Measurements from ENCODE around the gene C9orf78.
A peak's percentile ranks its signal among the peaks of the same experiment; 100 is the strongest.

Gene C9orf78

DNA sequence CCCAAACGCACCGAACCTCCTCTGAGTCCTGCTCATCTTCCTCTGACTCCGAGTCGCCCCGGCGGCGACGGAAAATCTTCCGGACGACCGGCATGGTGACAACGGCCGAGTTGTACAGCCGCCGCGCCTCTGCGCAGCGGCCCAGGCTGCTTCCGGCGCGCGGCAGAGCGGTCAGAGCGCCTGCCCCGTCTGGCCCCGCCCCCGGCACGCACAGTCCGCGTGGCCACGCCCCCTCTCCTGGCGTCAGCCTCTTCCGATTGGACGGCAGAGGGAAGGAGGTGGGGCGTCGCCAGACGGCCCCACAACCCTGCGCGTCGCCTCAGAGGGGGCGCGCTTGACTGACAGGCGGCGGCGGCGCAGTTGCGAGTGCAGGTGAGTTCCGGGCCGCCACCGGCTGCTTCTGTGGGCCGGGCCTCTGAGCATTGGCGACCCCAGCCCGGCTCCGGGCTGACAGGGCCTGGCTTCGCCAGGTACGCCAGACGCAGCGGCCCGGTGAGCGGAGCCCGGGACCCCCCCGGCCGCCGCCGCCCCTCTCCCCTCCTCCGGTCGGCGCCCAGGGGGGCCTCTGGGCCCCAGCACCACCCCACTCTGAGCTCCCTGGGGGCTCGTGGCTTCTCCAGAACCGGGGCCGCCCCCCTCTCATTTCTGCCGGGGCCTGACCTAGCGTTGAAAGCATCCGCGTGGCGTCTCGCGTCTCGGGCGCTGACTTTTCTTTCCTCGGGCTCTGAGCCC, at the start of gene C9orf78, which contains the start of gene USP20:
TSS of gene C9orf78 (minus strand) at position 148 of the 732 bp plus-strand sequence. CDS start at position 94, 54 bp downstream.
TSS of gene USP20 (plus strand) at position 331 of the 732 bp plus-strand sequence. CDS start 17,098 bp downstream, outside the sequence.
- peak; percentile 95 for DNase-seq

GRCh38 chr9:129884220-129885017, 49.3 kb upstream of the C9orf78 start:
- peak; percentile 93 for DNase-seq

GRCh38 chr9:129881547-129882324, 46.7 kb upstream of the C9orf78 start:
- DNase-seq: no peak

DNA sequence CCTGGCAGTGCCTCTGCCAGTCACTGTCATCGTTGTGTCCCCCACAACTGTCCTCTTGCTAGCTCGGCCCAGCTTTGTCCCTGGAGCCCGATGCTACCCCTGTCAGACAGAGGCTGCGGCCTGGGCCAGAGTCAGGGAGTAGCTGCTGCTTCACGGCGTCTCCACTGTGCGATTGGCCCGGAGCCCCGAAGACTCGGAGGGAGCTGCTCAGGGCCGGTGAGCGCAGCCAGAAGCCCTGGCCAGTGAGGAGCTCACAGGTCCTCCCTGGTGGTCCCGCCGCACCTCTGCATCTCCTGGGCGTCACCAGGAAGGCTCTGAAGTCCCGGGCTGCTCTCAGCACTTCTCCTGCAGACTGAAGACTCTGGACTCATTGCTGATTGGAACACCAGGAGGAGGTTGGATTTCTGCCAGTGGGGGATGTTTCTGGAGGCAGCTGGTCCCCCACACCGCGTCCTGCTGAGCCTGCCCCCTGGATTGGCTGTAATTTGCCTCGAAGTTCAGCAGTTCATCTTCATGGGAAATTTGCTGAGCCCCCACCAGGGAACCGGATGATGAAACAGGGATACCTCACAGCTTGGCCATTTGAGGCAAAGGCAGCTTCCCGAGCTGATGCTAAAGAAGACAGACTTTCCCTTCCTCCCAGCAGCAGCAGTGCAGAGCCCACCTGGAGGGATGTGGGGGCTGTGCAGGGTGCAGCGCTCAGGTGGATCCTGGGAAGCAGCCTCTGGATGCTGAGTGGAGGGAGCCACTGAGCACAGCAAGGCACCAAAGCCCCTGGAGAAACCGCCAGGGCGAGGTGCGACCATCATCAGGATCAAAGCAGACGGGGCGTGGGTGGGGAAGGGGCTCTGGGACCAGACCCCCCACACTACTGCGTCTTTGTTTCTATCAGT, 45.8 kb upstream of the C9orf78 start:
- DNase-seq: no peak

DNA sequence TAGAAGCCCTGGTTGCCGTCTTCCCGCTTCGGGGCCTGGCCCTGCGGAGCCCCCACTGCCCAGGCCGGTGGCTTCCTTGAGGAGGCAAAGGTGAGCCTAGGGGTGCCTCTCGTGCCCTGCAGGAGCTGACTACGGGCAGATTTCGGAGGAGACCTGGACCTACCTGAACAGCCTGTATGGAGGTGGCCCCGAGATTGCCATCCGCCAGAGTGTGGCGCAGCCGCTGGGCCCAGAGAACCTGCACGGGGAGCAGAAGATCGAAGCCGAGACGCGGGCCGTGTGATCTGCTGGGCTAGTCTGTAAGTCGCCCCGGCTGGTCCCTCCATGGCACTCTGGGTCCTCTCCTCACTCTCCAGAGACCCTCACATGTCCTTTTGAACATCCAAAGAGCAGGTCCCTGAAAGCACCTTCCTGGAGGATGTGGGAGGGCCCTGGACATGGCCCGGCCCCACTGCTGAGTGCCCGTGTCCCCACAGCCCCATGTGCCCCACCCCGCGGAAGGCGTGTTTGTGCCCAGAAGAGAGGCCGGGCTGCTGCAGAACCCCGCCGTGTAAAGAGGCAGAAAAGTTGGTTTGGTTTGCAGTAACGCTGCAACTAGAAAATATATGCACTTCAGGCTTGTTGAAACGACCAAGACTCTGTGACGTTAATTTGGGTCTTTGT, 45.0 kb upstream of the C9orf78 start:
- DNase-seq: no peak

- no peak for DNase-seq
Measured at GRCh38 chr9:129879103-129879699, 44.1 kb upstream of the C9orf78 start.

DNA sequence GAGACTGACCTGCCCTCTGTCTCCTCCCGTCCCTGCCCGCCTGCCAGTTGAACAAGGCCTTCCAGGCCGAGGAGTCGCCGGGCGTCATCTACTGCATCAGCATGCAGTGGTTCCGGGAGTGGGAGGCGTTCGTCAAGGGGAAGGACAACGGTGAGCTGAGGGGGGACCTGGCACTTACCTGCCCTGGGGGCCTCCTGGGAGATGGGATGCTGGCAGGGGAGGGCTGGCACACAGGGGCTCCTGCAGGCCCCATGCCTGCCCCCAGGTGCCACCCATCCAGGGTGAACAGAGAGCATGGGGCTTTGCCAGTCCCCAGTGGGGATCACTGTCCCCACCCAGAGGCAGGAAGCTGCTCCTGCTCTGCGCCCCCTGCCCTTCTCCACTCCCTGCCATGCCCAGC, 43.2 kb upstream of the C9orf78 start:
- no peak for DNase-seq

DNA sequence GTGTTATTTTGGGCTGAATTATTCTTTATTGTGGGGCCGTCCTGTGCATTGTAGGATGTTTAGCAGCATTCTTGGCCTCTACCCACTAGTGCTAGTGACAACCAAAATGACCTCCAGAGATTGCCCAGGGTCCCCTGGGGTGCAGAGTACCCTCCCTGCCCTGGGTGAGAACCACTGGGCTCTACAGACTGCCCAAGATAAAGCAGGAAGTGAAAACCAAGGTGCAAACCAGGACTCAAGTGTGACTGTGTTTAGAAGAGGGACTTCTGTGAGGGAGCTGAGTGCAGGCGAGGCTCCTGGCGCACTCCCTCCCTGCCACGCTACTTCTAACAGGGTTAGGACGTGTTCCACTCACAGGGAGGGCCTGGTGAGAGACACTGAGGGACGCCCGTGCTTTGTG, 41.7 kb upstream of the C9orf78 start:
- DNase-seq: no peak

DNA sequence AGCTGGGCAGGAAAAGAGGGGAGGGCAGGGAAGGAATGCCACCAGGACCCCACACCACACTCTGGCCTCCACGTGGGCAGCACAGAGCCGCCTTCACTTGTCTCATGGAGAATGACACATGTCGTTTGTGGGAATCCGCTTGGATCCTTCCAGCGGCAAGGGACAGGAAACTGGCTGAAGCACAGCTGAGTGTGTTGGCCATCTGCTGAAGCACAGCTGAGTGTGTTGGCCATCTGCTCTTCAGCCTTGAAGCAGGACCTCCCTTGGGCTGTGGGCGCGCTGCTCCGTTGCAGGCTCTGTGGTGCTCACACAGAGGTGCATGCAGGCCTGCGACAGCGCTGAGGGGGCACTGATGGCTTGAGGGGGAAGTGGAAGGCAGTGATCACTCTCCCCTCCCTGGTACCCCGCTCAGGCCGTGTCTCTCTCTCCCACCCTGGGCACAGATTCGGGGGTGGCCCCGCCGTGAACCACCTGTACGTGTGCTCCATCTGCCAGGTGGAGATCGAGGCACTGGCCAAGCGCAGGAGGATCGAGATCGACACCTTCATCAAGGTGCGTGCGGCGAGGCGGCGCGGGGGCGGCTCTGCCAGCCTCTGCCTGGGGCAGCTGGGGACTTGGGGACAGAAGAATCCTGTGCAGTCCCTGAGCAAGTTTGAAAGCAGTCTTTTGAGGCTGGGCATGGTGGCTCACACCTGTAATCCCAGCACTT, 40.8 kb upstream of the C9orf78 start:
- no peak for DNase-seq

DNA sequence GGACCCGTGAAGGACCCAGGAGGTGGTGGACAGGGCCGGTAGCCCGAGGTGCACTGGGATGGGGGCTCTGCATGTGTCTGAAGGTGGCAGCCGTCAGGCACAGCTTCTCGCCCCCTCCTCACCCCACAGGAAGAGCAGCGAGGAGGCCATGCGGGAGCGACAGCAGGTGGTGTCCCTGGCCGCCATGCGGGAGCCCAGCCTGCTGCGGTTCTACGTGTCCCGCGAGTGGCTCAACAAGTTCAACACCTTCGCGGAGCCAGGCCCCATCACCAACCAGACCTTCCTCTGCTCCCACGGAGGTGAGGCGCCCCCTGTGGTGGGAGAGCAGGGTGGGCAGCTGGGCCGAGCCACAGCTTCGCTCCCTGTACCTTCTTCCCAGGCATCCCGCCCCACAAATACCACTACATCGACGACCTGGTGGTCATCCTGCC, 40.1 kb upstream of the C9orf78 start:
- DNase-seq: no peak

DNA sequence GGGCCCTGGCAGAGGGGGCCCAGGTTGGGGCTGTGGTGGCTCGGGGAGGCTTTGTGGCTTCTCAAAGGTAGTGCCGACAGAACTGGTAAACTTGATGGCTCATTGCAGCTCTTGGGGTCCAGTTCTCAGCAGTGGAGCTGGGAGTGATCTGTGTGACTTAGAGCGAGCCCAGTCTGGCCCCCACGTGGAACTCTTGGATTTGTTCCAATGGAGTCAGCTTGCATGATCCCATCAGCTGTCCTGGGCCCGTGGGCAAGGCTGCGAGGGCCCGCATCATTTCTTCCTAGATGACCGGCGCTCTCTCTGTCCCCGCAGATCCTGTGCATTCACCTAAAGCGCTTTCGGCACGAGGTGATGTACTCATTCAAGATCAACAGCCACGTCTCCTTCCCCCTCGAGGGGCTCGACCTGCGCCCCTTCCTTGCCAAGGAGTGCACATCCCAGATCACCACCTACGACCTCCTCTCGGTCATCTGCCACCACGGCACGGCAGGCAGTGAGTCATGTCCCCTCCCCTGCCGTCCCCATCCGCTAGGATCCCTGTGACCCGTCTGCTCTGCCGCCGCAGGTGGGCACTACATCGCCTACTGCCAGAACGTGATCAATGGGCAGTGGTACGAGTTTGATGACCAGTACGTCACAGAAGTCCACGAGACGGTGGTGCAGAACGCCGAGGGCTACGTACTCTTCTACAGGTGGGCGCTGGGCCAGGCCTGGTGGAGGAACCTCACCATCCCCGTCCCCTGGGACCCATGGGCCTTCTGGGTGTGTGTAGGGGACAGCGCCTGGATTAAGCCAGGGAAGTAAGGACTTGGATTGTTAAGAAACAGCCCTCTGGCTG, 39.4 kb upstream of the C9orf78 start:
- DNase-seq: no peak

DNA sequence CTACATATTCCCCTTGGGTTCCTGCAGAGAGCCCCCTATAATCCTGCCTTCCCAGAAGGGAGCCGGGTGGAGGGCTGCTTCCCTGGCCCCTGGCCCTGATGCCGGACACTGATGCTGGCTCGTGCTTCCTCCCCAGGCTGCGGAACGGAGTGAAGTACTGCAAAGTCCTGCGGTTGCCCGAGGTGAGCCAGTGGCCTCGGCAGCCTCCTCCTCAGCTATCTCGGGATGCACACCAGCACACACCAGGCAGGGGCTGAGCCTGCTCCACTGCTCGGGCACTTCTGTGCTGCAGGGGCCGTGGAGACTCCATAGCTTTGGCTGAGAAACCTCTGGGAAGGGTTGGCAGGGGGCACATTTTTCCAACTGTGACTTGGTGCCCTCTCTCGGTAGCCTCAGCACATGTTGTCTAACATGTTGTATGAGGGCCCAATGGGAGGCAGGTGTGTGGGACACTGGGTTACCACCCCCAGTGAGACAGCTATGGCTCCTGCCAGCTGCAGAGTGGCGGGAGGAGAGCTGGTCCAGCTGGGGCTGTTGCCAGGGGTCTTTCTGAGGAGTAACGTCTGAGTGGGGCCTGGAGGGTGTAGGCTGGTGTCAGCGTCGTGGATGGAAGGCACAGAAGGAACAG, 38.6 kb upstream of the C9orf78 start:
- DNase-seq: no peak

DNA sequence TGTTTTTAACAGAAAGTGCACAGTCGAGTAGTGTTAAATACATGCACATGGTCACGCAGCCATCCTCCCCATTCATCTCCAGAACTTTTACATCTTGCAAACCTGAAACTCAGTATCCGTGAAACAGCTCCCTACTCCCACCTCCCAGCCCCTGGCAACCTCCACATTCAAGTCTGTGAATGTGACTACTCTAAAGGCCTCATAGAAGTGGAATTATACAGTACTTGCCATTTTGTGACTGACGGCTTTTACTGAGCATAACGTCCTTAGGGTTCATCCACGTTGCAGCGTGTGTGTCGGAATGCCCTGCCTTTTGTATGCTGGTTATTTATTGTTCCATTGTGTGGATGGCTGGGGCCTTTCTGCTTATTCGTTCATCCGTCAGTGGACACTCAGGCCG, 36.0 kb upstream of the C9orf78 start:
- no peak for DNase-seq

- no peak for DNase-seq
Measured at GRCh38 chr9:129869585-129870501, 34.8 kb upstream of the C9orf78 start.

- DNase-seq: peak; percentile 96
Measured at GRCh38 chr9:129868872-129869486, 33.9 kb upstream of the C9orf78 start.

GRCh38 chr9:129868023-129868871, 33.2 kb upstream of the C9orf78 start:
- DNase-seq: no peak
